GM23338 (cell line): ENCODE data around the gene MBOAT1. TPM values are rescaled to one million over a fixed set of nuclear protein-coding genes. Genes with fewer than 3 reads are reported as not detected.

ENCODE experiments used
- ATAC-seq: fragments of 200-7000 bp; cut with Tn5 transposase; 3 replicates; pipeline ENCODE4 v1.9.1; 2020
- DNase-seq: peaks from one replicate; pipeline ENCODE4 v3.0.0-alpha.2; 2015; ENCODE audit warnings: low spot score
- H2AFZ ChIP-seq: fragments of 200-600 bp; sonication (generic); 2 replicates; pipeline ENCODE4 v1.8.0; 2016; ENCODE audit warnings: antibody characterized with exemption, mild to moderate bottlenecking, moderate library complexity
- H3F3A ChIP-seq: fragments of 200-600 bp; sonication (generic); replicated peaks from 2 replicates; pipeline ENCODE4 v1.8.0; 2017; ENCODE audit warnings: antibody characterized with exemption, mixed run types, low read depth
- H3K27ac ChIP-seq: fragments of 200-600 bp; sonication (generic); 2 replicates; pipeline ENCODE4 v1.6.1; 2016; ENCODE audit warnings: low read depth
- H3K27me3 ChIP-seq: fragments of 200-600 bp; sonication (generic); 2 replicates; pipeline ENCODE4 v1.8.0; 2016; ENCODE audit warnings: mild to moderate bottlenecking, mixed run types, moderate library complexity; ENCODE audit not compliant: insufficient read depth
- H3K36me3 ChIP-seq: fragments of 200-600 bp; sonication (generic); 2 replicates; pipeline ENCODE4 v1.8.0; 2016; ENCODE audit warnings: mild to moderate bottlenecking; ENCODE audit not compliant: insufficient read depth
- H3K4me1 ChIP-seq: fragments of 200-600 bp; sonication (generic); 2 replicates; pipeline ENCODE4 v1.8.0; 2016; ENCODE audit warnings: mild to moderate bottlenecking, moderate library complexity; ENCODE audit not compliant: insufficient read depth
- H3K4me2 ChIP-seq: fragments of 200-600 bp; sonication (generic); 2 replicates; pipeline ENCODE4 v1.7.1; 2017; ENCODE audit warnings: mixed run types
- H3K4me3 ChIP-seq: fragments of 200-600 bp; sonication (generic); 2 replicates; pipeline ENCODE4 v1.6.1; 2016; ENCODE audit warnings: mixed run types
- H3K79me2 ChIP-seq: fragments of 200-600 bp; sonication (generic); replicated peaks from 2 replicates; pipeline ENCODE4 v1.8.0; 2017; ENCODE audit warnings: mild to moderate bottlenecking; ENCODE audit not compliant: insufficient read depth
- H3K9me2 ChIP-seq: fragments of 200-600 bp; sonication (generic); 2 replicates; pipeline ENCODE4 v1.8.0; 2017; ENCODE audit not compliant: insufficient read depth
- H4K20me1 ChIP-seq: fragments of 200-600 bp; sonication (generic); replicated peaks from 2 replicates; pipeline ENCODE4 v1.8.0; 2017; ENCODE audit warnings: mild to moderate bottlenecking; ENCODE audit not compliant: insufficient read depth
- H3K27ac Mint-ChIP-seq: 2 replicates; pipeline ENCODE4 v1.8.0; 2020; ENCODE audit warnings: inconsistent platforms, mild to moderate bottlenecking, moderate library complexity, mixed read lengths
- H3K27me3 Mint-ChIP-seq: 3 replicates; pipeline ENCODE4 v1.8.0; 2022; ENCODE audit warnings: low read depth, mild to moderate bottlenecking, moderate library complexity, mixed read lengths, inconsistent platforms; ENCODE audit not compliant: insufficient read depth, poor library complexity
- H3K36me3 Mint-ChIP-seq: 3 replicates; pipeline ENCODE4 v1.8.0; 2021; ENCODE audit warnings: low read depth, mild to moderate bottlenecking, inconsistent platforms, moderate library complexity, mixed read lengths
- H3K4me1 Mint-ChIP-seq: 3 replicates; pipeline ENCODE4 v1.8.0; 2020; ENCODE audit warnings: mild to moderate bottlenecking, inconsistent platforms, mixed read lengths
- H3K4me3 Mint-ChIP-seq: 3 replicates; pipeline ENCODE4 v1.8.0; 2021; ENCODE audit warnings: moderate library complexity, mild to moderate bottlenecking, inconsistent platforms, mixed read lengths
- H3K9me3 Mint-ChIP-seq: 3 replicates; pipeline ENCODE4 v1.8.0; 2020; ENCODE audit warnings: moderate library complexity, mild to moderate bottlenecking, inconsistent platforms, mixed read lengths
- CREB1 ChIP-seq: fragments of 250-450 bp; sonication (Bioruptor Pico); IDR thresholded peaks from 2 replicates; pipeline ENCODE4 v1.5.0; 2020; ENCODE audit warnings: low read depth, mild to moderate bottlenecking, moderate library complexity
- CTCF ChIP-seq, 2 experiments: fragments of 200-600 bp in 1 of 2; sonication (generic) in 1 of 2; conservative IDR thresholded peaks; 2 replicates each; pipeline versions ENCODE4 v1.5.1 to v1.6.1; 2016 to 2017; ENCODE audit warnings: antibody characterized with exemption in 2 of 2, low read depth in 2 of 2, mild to moderate bottlenecking in 2 of 2, moderate library complexity in 1 of 2
- EZH2 ChIP-seq: fragments of 200-600 bp; sonication (generic); IDR thresholded peaks from one replicate; pipeline ENCODE4 v1.8.0; 2017; ENCODE audit warnings: antibody characterized with exemption, mild to moderate bottlenecking, low read depth; ENCODE audit not compliant: unreplicated experiment
- EZH2phosphoT487 ChIP-seq: fragments of 200-600 bp; sonication (generic); IDR thresholded peaks from one replicate; pipeline ENCODE4 v1.8.1; 2018; ENCODE audit warnings: antibody characterized with exemption; ENCODE audit not compliant: unreplicated experiment
- JUNB ChIP-seq: IDR thresholded peaks from one replicate; pipeline ENCODE4 v1.6.1; 2016; ENCODE audit warnings: antibody characterized with exemption; ENCODE audit not compliant: unreplicated experiment
- NANOG ChIP-seq: IDR thresholded peaks from 2 replicates; pipeline ENCODE4 v1.6.1; 2016; ENCODE audit warnings: antibody characterized with exemption, borderline replicate concordance
- POLR2AphosphoS5 ChIP-seq: IDR thresholded peaks from 2 replicates; pipeline ENCODE4 v1.6.1; 2016; ENCODE audit warnings: antibody characterized with exemption, low read depth
- REST ChIP-seq: IDR thresholded peaks from one replicate; pipeline ENCODE4 v1.6.1; 2018; ENCODE audit warnings: antibody characterized with exemption; ENCODE audit not compliant: unreplicated experiment
- STAT1 ChIP-seq: IDR thresholded peaks from one replicate; pipeline ENCODE4 v1.6.1; 2016; ENCODE audit warnings: antibody characterized with exemption; ENCODE audit not compliant: unreplicated experiment
- ZNF114 ChIP-seq: fragments of 250-450 bp; sonication (Bioruptor Pico); IDR thresholded peaks from 2 replicates; pipeline ENCODE4 v1.5.0; 2020; ENCODE audit warnings: mild to moderate bottlenecking, moderate library complexity
- ZNF331 ChIP-seq: fragments of 250-450 bp; sonication (Bioruptor Pico); IDR thresholded peaks from 2 replicates; pipeline ENCODE4 v1.5.0; 2020; ENCODE audit warnings: low read depth, mild to moderate bottlenecking, moderate library complexity
- ZNF462 ChIP-seq: fragments of 250-450 bp; sonication (Bioruptor Pico); IDR thresholded peaks from 2 replicates; pipeline ENCODE4 v1.5.0; 2020; ENCODE audit warnings: mild to moderate bottlenecking, moderate library complexity
- polyA plus RNA-seq: library from polyadenylated mRNA; unstranded; fragments of >200 nt; fragmentation: Nextera tagmentation; extraction: Ambion mirVana; gene quantifications from 2 replicates; pipeline ENCODE4 v1.2.1, GENCODE V29; 2016
- total RNA-seq: library from RNA; depleted of rRNA; stranded (reverse); fragments of >200 nt; shearing (Covaris generic); gene quantifications from 2 replicates; pipeline ENCODE4 v1.2.3, GENCODE V29; 2014
- TF ChIP-seq, protein P1 (sequence below): IDR thresholded peaks from 2 replicates; pipeline ENCODE4 v1.6.1; 2016; ENCODE audit warnings: antibody characterized with exemption

Gene MBOAT1
- total and polyA plus RNA-seq, 2 experiments from 2014 or later, result 3.8 to 18.6 TPM

- Histone ChIP-seq H3K36me3 (no peaks in the 10 kb centered on the region), H3K27ac (0 out of 2 replicates have a peak overlapping the region, but pooled peaks have one; percentile 70), H3K4me2 (0 out of 2 replicates have a peak overlapping the region, but pooled peaks have one; percentile 21), H3F3A (no peaks in the 10 kb centered on the region), H3K4me1 (peaks cover 29% of the 10 kb centered on the region), H4K20me1 (no peaks in the 10 kb centered on the region), H3K27me3 (no peaks in the 10 kb centered on the region), H3K4me3 (no peak overlapping the region), H3K79me2 (peaks cover 54% of the 10 kb centered on the region), H2AFZ (no peak overlapping the region), H3K9me2 (no peaks in the 10 kb centered on the region; the same call in none of the 2 replicates)
- TF ChIP-seq ZNF114 (CRISPR knock-in tag) (no peak), EZH2phosphoT487 (no peak), CREB1 (no peak), ZNF331 (CRISPR knock-in tag) (no peak), ZNF462 (CRISPR knock-in tag) (0 out of 2 replicates have a peak, but pooled peaks have one; percentile 2), NANOG (0 out of 2 replicates have a peak, but pooled peaks have one; percentile 15), JUNB (no peak), REST (no peak), CTCF (conservative IDR thresholded peaks at IDR 0.05; ENCODE audit: low read depth in 2 of 2) (no peak), EZH2 (no peak), STAT1 (no peak), POLR2AphosphoS5 (no peak)
- TF ChIP-seq, protein P1, sequence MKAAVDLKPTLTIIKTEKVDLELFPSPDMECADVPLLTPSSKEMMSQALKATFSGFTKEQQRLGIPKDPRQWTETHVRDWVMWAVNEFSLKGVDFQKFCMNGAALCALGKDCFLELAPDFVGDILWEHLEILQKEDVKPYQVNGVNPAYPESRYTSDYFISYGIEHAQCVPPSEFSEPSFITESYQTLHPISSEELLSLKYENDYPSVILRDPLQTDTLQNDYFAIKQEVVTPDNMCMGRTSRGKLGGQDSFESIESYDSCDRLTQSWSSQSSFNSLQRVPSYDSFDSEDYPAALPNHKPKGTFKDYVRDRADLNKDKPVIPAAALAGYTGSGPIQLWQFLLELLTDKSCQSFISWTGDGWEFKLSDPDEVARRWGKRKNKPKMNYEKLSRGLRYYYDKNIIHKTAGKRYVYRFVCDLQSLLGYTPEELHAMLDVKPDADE, result no peak
- no peaks in the 10 kb centered on the region for H3K27me3 Mint-ChIP-seq
- H3K27ac Mint-ChIP-seq, result peak overlapping the region; percentile 47
- no peak overlapping the region for H3K4me3 Mint-ChIP-seq
- H3K4me1 Mint-ChIP-seq, result peaks cover 23% of the 10 kb centered on the region
- H3K9me3 Mint-ChIP-seq, result no peaks in the 10 kb centered on the region
- H3K36me3 Mint-ChIP-seq, result 0 out of 3 replicates have a peak, but pooled peaks cover 2% of the 10 kb centered on the region
- DNase-seq (no peak), ATAC-seq (no peak)
Measured at GRCh38 chr6:20198156-20198774, 14.0 kb downstream of the MBOAT1 start.
